Type B pancreatic cell (in vitro differentiated cells): ENCODE results near the gene TRABD. TPM values are rescaled to one million over a fixed set of nuclear protein-coding genes. Genes with fewer than 3 reads are reported as not detected.

ENCODE experiments used
- DNase-seq: peaks from one replicate; pipeline ENCODE4 v3.0.0; 2021; ENCODE audit warnings: mixed read lengths; ENCODE audit not compliant: unreplicated experiment; ENCODE audit errors: extremely low spot score
- H3K27ac Mint-ChIP-seq: 2 replicates; pipeline ENCODE4 v1.8.0; 2021; ENCODE audit warnings: mild to moderate bottlenecking, mixed read lengths
- H3K27me3 Mint-ChIP-seq: 2 replicates; pipeline ENCODE4 v1.8.0; 2021; ENCODE audit warnings: mixed read lengths
- H3K36me3 Mint-ChIP-seq: 2 replicates; pipeline ENCODE4 v1.8.0; 2021; ENCODE audit warnings: mixed read lengths
- H3K4me1 Mint-ChIP-seq: one replicate; pipeline ENCODE4 v1.8.0; 2021; ENCODE audit warnings: mixed read lengths; ENCODE audit not compliant: unreplicated experiment
- H3K4me3 Mint-ChIP-seq: 2 replicates; pipeline ENCODE4 v1.8.0; 2021; ENCODE audit warnings: mild to moderate bottlenecking, mixed read lengths
- H3K9me3 Mint-ChIP-seq: 2 replicates; pipeline ENCODE4 v1.8.0; 2021; ENCODE audit warnings: mixed read lengths
- CTCF ChIP-seq: fragments of 200-600 bp; sonication (generic); conservative IDR thresholded peaks from 2 replicates; pipeline ENCODE4 v1.5.0; 2021; ENCODE audit warnings: antibody characterized with exemption, mild to moderate bottlenecking
- total RNA-seq: library from RNA; stranded (reverse); gene quantifications from 2 replicates; pipeline ENCODE4 v1.2.1, GENCODE V29; 2021; ENCODE audit warnings: low replicate concordance

TRABD gene
- total RNA-seq, 1 donor from 2014 or later, result 37.7 TPM

GRCh38 chr22:50189184-50189848, 3.6 kb downstream of the TRABD start:
- Mint-ChIP-seq H3K27me3 (no peaks in the 10 kb centered on the region), H3K36me3 (no peaks in the 10 kb centered on the region), H3K4me3 (peak overlapping the region; percentile 69), H3K9me3 (no peaks in the 10 kb centered on the region), H3K4me1 (peaks cover 13% of the 10 kb centered on the region), H3K27ac (peak overlapping the region; percentile 36)
- DNase-seq, result no peak
- no peak for TF ChIP-seq CTCF

DNA sequence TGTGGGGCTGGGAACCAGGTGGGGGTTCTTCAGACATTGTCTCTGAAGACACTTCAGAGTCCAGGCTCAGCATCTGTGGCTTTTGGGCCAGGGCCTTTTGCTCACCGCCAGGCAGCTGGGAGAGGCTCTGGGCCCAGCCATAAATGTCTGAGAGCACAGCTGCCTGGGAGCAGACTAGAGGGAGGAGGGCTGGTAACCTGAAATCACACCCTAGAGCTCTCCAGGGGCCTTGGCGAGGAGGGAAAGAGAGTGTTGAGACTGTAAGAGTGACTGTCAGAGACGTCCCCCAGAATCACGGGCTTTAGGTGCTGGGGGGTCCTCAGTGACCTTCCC, 4.1 kb downstream of the TRABD start:
- Mint-ChIP-seq H3K9me3 (no peaks in the 10 kb centered on the region), H3K36me3 (no peaks in the 10 kb centered on the region), H3K4me3 (peak overlapping the region; percentile 69), H3K27ac (no peak overlapping the region), H3K27me3 (no peaks in the 10 kb centered on the region), H3K4me1 (peaks cover 13% of the 10 kb centered on the region)
- TF ChIP-seq CTCF, result no peak
- no peak for DNase-seq

DNA sequence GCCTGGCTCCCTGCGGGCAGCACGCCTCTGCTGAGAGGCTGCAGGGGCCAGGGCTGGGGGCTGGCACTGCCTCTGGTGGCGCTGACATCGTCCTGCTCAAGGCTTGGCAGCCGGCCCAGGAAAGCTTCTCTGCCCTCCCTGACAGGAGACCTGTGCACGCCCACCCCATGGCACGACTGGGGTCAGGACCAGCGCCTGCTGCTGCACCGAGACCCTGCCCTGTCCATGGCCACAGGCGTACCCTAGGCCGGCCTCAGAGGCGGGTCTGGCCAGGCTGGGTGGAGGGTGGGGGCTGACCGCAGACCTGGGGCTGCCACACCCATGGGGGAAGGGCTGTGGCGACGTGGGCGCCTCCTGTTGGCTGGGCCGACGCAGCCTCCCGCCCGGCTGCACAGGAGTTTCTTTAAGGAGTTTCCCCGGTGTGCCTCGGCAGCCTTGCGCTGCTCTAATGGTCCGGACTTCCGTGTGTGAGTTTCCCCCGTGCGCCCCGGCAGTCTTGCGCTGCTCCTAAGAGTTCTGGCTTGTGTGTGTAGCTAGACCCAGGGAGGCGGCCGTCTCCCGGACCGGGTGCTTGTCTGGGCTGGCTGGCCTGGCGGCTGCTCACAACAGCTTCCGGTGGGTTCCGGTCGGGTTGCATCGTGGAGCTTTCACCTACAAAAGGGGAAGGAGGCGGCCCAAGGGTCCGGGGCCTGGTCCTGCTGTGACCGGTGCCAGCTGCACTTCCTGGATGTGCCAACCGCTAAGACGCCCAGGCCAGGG, 4.6 kb downstream of the TRABD start:
- H3K4me3 Mint-ChIP-seq, result peak overlapping the region; percentile 34
- peaks cover 13% of the 10 kb centered on the region for H3K4me1 Mint-ChIP-seq
- no peak overlapping the region for H3K27ac Mint-ChIP-seq
- DNase-seq, result no peak
- H3K9me3 Mint-ChIP-seq, result no peaks in the 10 kb centered on the region
- no peaks in the 10 kb centered on the region for H3K27me3 Mint-ChIP-seq
- no peaks in the 10 kb centered on the region for H3K36me3 Mint-ChIP-seq
- TF ChIP-seq CTCF, result no peak

- H3K9me3 Mint-ChIP-seq, result no peaks in the 10 kb centered on the region
- no peaks in the 10 kb centered on the region for H3K27me3 Mint-ChIP-seq
- no peak for DNase-seq
Observed at GRCh38 chr22:50190941-50191741, 5.4 kb downstream of the TRABD start.

More at GRCh38 chr22:50190941-50191741, 5.4 kb downstream of the TRABD start:
- Mint-ChIP-seq H3K4me1 (peaks cover 13% of the 10 kb centered on the region), H3K36me3 (no peaks in the 10 kb centered on the region), H3K4me3 (peak overlapping the region; percentile 51), H3K27ac (peak overlapping the region; percentile 59)
- TF ChIP-seq CTCF, result no peak
